H9 (cell line): ENCODE results near the gene GPR32. TPM values are rescaled to one million over a fixed set of nuclear protein-coding genes. Genes with fewer than 3 reads are reported as not detected.

Experiments
- DNase-seq: peaks from one replicate; pipeline ENCODE4 v3.0.0-alpha.2; 2017
- H2AFZ ChIP-seq: one replicate; pipeline ENCODE4 v1.6.1; 2013; ENCODE audit warnings: mild to moderate bottlenecking, low read length, control low read depth, moderate library complexity
- H2AK5ac ChIP-seq: 2 replicates; pipeline ENCODE4 v1.6.1; 2013; ENCODE audit warnings: low read length, control low read depth, mixed read lengths; ENCODE audit not compliant: insufficient read length
- H2BK120ac ChIP-seq: one replicate; pipeline ENCODE4 v1.6.1; 2013; ENCODE audit warnings: low read depth, mild to moderate bottlenecking, low read length, control low read depth, inconsistent platforms; ENCODE audit not compliant: poor library complexity, severe bottlenecking
- H2BK12ac ChIP-seq: 2 replicates; pipeline ENCODE4 v1.6.1; 2013; ENCODE audit warnings: low read length, control low read depth, mixed read lengths, low read depth; ENCODE audit not compliant: insufficient read length
- H2BK15ac ChIP-seq: 2 replicates; pipeline ENCODE4 v1.6.1; 2013; ENCODE audit warnings: low read depth, low read length, control low read depth
- H2BK20ac ChIP-seq: one replicate; pipeline ENCODE4 v1.6.1; 2013; ENCODE audit warnings: low read depth, mild to moderate bottlenecking, low read length, control low read depth, inconsistent platforms; ENCODE audit not compliant: poor library complexity, severe bottlenecking
- H2BK5ac ChIP-seq: 2 replicates; pipeline ENCODE4 v1.6.1; 2013; ENCODE audit warnings: low read length, control low read depth, mixed read lengths; ENCODE audit not compliant: insufficient read length
- H3K14ac ChIP-seq: 2 replicates; pipeline ENCODE4 v1.6.1; 2013; ENCODE audit warnings: low read length, control low read depth; ENCODE audit not compliant: insufficient read depth
- H3K18ac ChIP-seq: 2 replicates; pipeline ENCODE4 v1.6.1; 2013; ENCODE audit warnings: low read depth, mild to moderate bottlenecking, mixed read lengths, low read length, control low read depth; ENCODE audit not compliant: insufficient read length
- H3K23ac ChIP-seq: 2 replicates; pipeline ENCODE4 v1.6.1; 2013; ENCODE audit warnings: low read length, control low read depth, mixed read lengths, low read depth; ENCODE audit not compliant: insufficient read length
- H3K23me2 ChIP-seq: 2 replicates; pipeline ENCODE4 v1.6.1; 2013; ENCODE audit warnings: low read depth, mild to moderate bottlenecking, mixed read lengths, low read length, control low read depth; ENCODE audit not compliant: insufficient read length, poor library complexity, severe bottlenecking
- H3K27ac ChIP-seq: 2 replicates; pipeline ENCODE4 v1.5.1; 2013; ENCODE audit warnings: low read length, control low read depth, mixed read lengths, low read depth; ENCODE audit not compliant: insufficient read length
- H3K27me3 ChIP-seq: 2 replicates; pipeline ENCODE4 v1.6.1; 2013; ENCODE audit warnings: low read length, control low read depth, inconsistent platforms; ENCODE audit not compliant: insufficient read depth
- H3K4ac ChIP-seq: 2 replicates; pipeline ENCODE4 v1.6.1; 2013; ENCODE audit warnings: low read depth, mild to moderate bottlenecking, control low read depth, inconsistent platforms, low read length, moderate library complexity
- H3K4me1 ChIP-seq: 2 replicates; pipeline ENCODE4 v1.6.1; 2013; ENCODE audit warnings: low read length, control low read depth, inconsistent platforms; ENCODE audit not compliant: insufficient read depth
- H3K4me2 ChIP-seq: 2 replicates; pipeline ENCODE4 v1.6.1; 2013; ENCODE audit warnings: low read length, control low read depth, mixed read lengths; ENCODE audit not compliant: insufficient read length, insufficient read depth
- H3K56ac ChIP-seq: 2 replicates; pipeline ENCODE4 v1.6.1; 2013; ENCODE audit warnings: low read depth, mild to moderate bottlenecking, mixed read lengths, low read length, control low read depth; ENCODE audit not compliant: insufficient read length
- H3K79me1 ChIP-seq: 2 replicates; pipeline ENCODE4 v1.6.1; 2013; ENCODE audit warnings: low read depth, mild to moderate bottlenecking, moderate library complexity, low read length, control low read depth, inconsistent platforms; ENCODE audit not compliant: insufficient read depth, poor library complexity, severe bottlenecking
- H3K79me2 ChIP-seq: 2 replicates; pipeline ENCODE4 v1.6.1; 2013; ENCODE audit warnings: low read length, control low read depth, inconsistent platforms; ENCODE audit not compliant: insufficient read depth
- H3K9ac ChIP-seq: 2 replicates; pipeline ENCODE4 v1.6.1; 2013; ENCODE audit warnings: low read length, control low read depth, mixed read lengths; ENCODE audit not compliant: insufficient read length; ENCODE audit errors: extremely low read depth
- H3K9me3 ChIP-seq: one replicate; pipeline ENCODE4 v1.6.1; 2013; ENCODE audit warnings: low read depth, low read length, inconsistent platforms; ENCODE audit not compliant: control insufficient read depth
- H3T11ph ChIP-seq: one replicate; pipeline ENCODE4 v1.6.1; 2013; ENCODE audit warnings: mild to moderate bottlenecking, low read length, control low read depth, inconsistent platforms
- H4K20me1 ChIP-seq: one replicate; pipeline ENCODE4 v1.6.1; 2013; ENCODE audit not compliant: control insufficient read depth, insufficient read length, insufficient read depth
- H4K5ac ChIP-seq: 2 replicates; pipeline ENCODE4 v1.6.1; 2013; ENCODE audit warnings: low read depth, mild to moderate bottlenecking, mixed read lengths, low read length, control low read depth; ENCODE audit not compliant: insufficient read length
- H4K8ac ChIP-seq: replicated peaks from 2 replicates; pipeline ENCODE4 v1.6.1; 2013; ENCODE audit warnings: low read length, control low read depth, mixed read lengths, low read depth; ENCODE audit not compliant: insufficient read length
- H4K91ac ChIP-seq: 2 replicates; pipeline ENCODE4 v1.6.1; 2013; ENCODE audit warnings: low read depth, mild to moderate bottlenecking, moderate library complexity, mixed read lengths, low read length, control low read depth; ENCODE audit not compliant: insufficient read length
- H3K27ac Mint-ChIP-seq, 3 experiments: 2 replicates in 2 of 3; 3 replicates in 1 of 3; pipeline ENCODE4 v1.8.0; 2020 to 2021; ENCODE audit warnings: mixed read lengths in 3 of 3, mild to moderate bottlenecking in 1 of 3, moderate library complexity in 1 of 3
- H3K27me3 Mint-ChIP-seq: 2 replicates; pipeline ENCODE4 v1.8.0; 2021; ENCODE audit warnings: low read depth, mild to moderate bottlenecking, moderate library complexity, mixed read lengths
- H3K36me3 Mint-ChIP-seq, 3 experiments: 2 replicates in 2 of 3; 3 replicates in 1 of 3; pipeline ENCODE4 v1.8.0; 2020 to 2021; ENCODE audit warnings: low read depth in 3 of 3, mixed read lengths in 3 of 3; ENCODE audit not compliant: insufficient read depth in 1 of 3
- H3K4me1 Mint-ChIP-seq, 2 experiments: 2 replicates each; pipeline ENCODE4 v1.8.0; 2020; ENCODE audit warnings: mixed read lengths in 2 of 2
- H3K4me3 Mint-ChIP-seq, 2 experiments: 2 replicates in 1 of 2; 3 replicates in 1 of 2; pipeline ENCODE4 v1.8.0; 2020 to 2021; ENCODE audit warnings: mild to moderate bottlenecking in 2 of 2, mixed read lengths in 2 of 2, moderate library complexity in 1 of 2
- H3K9me3 Mint-ChIP-seq, 2 experiments: 2 replicates in 1 of 2; 3 replicates in 1 of 2; pipeline ENCODE4 v1.8.0; 2020; ENCODE audit warnings: mild to moderate bottlenecking in 2 of 2, mixed read lengths in 2 of 2, moderate library complexity in 1 of 2
- WGBS: extraction: QIAGEN DNeasy Blood & Tissue Kit; methylation state at CpG from one replicate; pipeline ENCODE4 v1.1.7; 2013; ENCODE audit warnings: missing lambda C conversion rate, low lambda C conversion rate, mixed read lengths; ENCODE audit not compliant: insufficient read length; ENCODE audit errors: extremely low coverage; 5-methylcytosine and 5-hydroxymethylcytosine counted together
- total RNA-seq: library from RNA; stranded (reverse); gene quantifications from 2 replicates; pipeline ENCODE4 v1.2.1, GENCODE V29; 2021
- TF ChIP-seq, protein P1 (sequence below): fragments of 200-600 bp; sonication (generic); conservative IDR thresholded peaks from 3 replicates; pipeline ENCODE4 v1.8.0; 2021; ENCODE audit warnings: antibody characterized with exemption, mild to moderate bottlenecking

GPR32 gene
- total RNA-seq, 1 experiment from 2014 or later, result not detected

DNA sequence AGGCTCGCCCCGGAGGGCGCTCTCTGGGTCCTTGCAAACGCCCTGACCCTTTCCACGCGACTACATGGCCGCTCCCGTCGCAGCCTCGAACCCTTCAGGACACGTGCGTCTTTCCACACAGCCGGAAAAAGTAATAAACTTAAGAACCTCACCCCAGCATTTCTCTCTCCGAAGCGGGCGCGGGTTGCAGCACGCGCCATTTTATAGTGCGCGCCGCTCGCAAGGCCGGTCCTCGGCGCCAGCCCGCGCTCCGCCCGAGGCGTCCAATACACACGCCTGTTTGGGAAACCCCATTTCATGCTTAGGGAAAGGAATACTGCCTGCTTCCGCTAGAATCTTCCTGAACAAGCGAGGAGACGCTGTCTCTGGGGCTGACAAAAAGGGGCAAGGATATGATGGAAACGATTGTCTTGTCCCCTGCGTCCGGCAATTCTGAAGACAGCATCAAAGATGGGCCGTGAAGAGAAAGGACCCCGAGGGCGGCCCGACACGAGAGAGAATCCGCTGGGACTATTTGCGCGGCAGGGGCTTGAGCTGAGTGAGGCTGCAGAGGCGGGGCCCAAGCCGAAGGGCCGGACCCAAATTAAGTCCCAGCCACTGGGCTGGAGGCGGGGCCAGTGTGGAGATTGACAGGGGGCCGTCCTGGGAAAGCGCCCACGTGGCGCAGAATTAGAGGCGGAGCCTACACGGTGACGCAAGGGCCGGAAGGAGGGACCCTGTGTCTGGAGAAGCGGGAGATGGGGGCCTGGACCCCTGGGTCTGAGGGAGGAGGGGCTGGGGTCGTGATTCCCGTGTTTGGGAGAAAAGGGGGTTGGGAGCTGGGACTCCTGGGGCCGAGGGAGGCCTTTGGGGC, 34.4 kb downstream of the GPR32 start:
- Mint-ChIP-seq H3K4me1 (peaks cover 15 to 25% of the 10 kb centered on the region in 2 experiments), H3K9me3 (peaks cover 3 to 9% of the 10 kb centered on the region in 2 experiments; a peak in 4 of 5 replicates), H3K27me3 (peaks cover 24% of the 10 kb centered on the region), H3K4me3 (peak overlapping the region; percentile 96 to 99), H3K36me3 (peaks cover 34 to 45% (median 44%) of the 10 kb centered on the region in 3 experiments), H3K27ac (peak overlapping the region; percentile 100)
- Histone ChIP-seq H3K27me3 (no peaks in the 10 kb centered on the region), H4K20me1 (peaks cover 2% of the 10 kb centered on the region), H4K8ac (peak overlapping the region; percentile 99), H3K4me2 (peak overlapping the region; percentile 99), H4K91ac (no peak overlapping the region), H3K14ac (peak overlapping the region; percentile 99), H3T11ph (peak overlapping the region; percentile 74), H3K18ac (peak overlapping the region; percentile 99), H2AK5ac (no peak overlapping the region), H2BK12ac (peak overlapping the region; percentile 100), H2BK20ac (no peak overlapping the region), H2BK120ac (peak overlapping the region; percentile 79), H3K23ac (no peak overlapping the region), H2BK15ac (0 out of 2 replicates have a peak overlapping the region, but pooled peaks have one; percentile 95), H3K9me3 (no peaks in the 10 kb centered on the region), H4K5ac (peak overlapping the region; percentile 100), H3K56ac (peak overlapping the region; percentile 99), H3K79me2 (peaks cover 25% of the 10 kb centered on the region; the same call in 1 of the 2 replicates), H3K79me1 (peaks cover 9% of the 10 kb centered on the region), H3K27ac (peak overlapping the region; percentile 98), H3K4ac (peak overlapping the region; percentile 85; the same call in 1 of the 2 replicates), H2AFZ (peak overlapping the region; percentile 57), H3K9ac (peak overlapping the region; percentile 100), H2BK5ac (peak overlapping the region; percentile 100), H3K4me1 (peaks cover 5% of the 10 kb centered on the region; the same call in 1 of the 2 replicates), H3K23me2 (peaks cover 11% of the 10 kb centered on the region)
- peak; percentile 98 for DNase-seq
- TF ChIP-seq, protein P1, sequence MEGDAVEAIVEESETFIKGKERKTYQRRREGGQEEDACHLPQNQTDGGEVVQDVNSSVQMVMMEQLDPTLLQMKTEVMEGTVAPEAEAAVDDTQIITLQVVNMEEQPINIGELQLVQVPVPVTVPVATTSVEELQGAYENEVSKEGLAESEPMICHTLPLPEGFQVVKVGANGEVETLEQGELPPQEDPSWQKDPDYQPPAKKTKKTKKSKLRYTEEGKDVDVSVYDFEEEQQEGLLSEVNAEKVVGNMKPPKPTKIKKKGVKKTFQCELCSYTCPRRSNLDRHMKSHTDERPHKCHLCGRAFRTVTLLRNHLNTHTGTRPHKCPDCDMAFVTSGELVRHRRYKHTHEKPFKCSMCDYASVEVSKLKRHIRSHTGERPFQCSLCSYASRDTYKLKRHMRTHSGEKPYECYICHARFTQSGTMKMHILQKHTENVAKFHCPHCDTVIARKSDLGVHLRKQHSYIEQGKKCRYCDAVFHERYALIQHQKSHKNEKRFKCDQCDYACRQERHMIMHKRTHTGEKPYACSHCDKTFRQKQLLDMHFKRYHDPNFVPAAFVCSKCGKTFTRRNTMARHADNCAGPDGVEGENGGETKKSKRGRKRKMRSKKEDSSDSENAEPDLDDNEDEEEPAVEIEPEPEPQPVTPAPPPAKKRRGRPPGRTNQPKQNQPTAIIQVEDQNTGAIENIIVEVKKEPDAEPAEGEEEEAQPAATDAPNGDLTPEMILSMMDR, result no peak
- no CpG with 5 or more reads among the region's 62 CpGs for WGBS
